Endothelial cell (in vitro differentiated cells): Measurements from ENCODE around the gene COL26A1. TPM values are rescaled to one million over a fixed set of nuclear protein-coding genes. Genes with fewer than 3 reads are reported as not detected.

Source experiments
- DNase-seq: peaks from one replicate; pipeline ENCODE4 v3.0.0; 2021; ENCODE audit warnings: low spot score
- H3K27ac Mint-ChIP-seq: one replicate; pipeline ENCODE4 v1.8.0; 2021; ENCODE audit warnings: mixed read lengths, inconsistent platforms; ENCODE audit not compliant: unreplicated experiment
- H3K27me3 Mint-ChIP-seq: one replicate; pipeline ENCODE4 v1.8.0; 2021; ENCODE audit warnings: mild to moderate bottlenecking, moderate library complexity, mixed read lengths, inconsistent platforms; ENCODE audit not compliant: unreplicated experiment
- H3K36me3 Mint-ChIP-seq: one replicate; pipeline ENCODE4 v1.8.0; 2021; ENCODE audit warnings: mild to moderate bottlenecking, low read depth, mixed read lengths, inconsistent platforms; ENCODE audit not compliant: unreplicated experiment
- H3K4me1 Mint-ChIP-seq: one replicate; pipeline ENCODE4 v1.8.0; 2021; ENCODE audit warnings: mild to moderate bottlenecking, mixed read lengths, inconsistent platforms; ENCODE audit not compliant: unreplicated experiment
- H3K4me3 Mint-ChIP-seq: one replicate; pipeline ENCODE4 v1.8.0; 2021; ENCODE audit warnings: mild to moderate bottlenecking, mixed read lengths, inconsistent platforms; ENCODE audit not compliant: unreplicated experiment
- H3K9me3 Mint-ChIP-seq: one replicate; pipeline ENCODE4 v1.8.0; 2021; ENCODE audit warnings: mixed read lengths, inconsistent platforms; ENCODE audit not compliant: unreplicated experiment
- CTCF ChIP-seq: fragments of 200-600 bp; sonication (generic); IDR thresholded peaks from one replicate; pipeline ENCODE4 v1.5.0; 2021; ENCODE audit warnings: antibody characterized with exemption; ENCODE audit not compliant: unreplicated experiment
- total RNA-seq: library from RNA; stranded (reverse); fragmentation: NEBNext Ultra II Directional; extraction: Animal tissue kit (Norgen Biotek cat#: 25700); gene quantifications from one replicate; pipeline ENCODE4 v1.2.1, GENCODE V29; 2021; ENCODE audit not compliant: unreplicated experiment

COL26A1 gene
- total RNA-seq, 1 donor from 2014 or later = 6.1 TPM

- Mint-ChIP-seq H3K4me3 (no peak overlapping the region), H3K4me1 (peaks cover 2% of the 10 kb centered on the region), H3K9me3 (no peaks in the 10 kb centered on the region), H3K36me3 (no peaks in the 10 kb centered on the region), H3K27ac (no peak overlapping the region), H3K27me3 (no peaks in the 10 kb centered on the region)
- DNase-seq = no peak
- TF ChIP-seq CTCF = no peak
Observed at GRCh38 chr7:101539784-101540183, 177.1 kb downstream of the COL26A1 start.

GRCh38 chr7:101542527-101543241, 180.0 kb downstream of the COL26A1 start:
- Mint-ChIP-seq H3K36me3 (no peaks in the 10 kb centered on the region), H3K27ac (no peak overlapping the region), H3K27me3 (no peaks in the 10 kb centered on the region), H3K9me3 (no peaks in the 10 kb centered on the region), H3K4me1 (peaks cover 2% of the 10 kb centered on the region), H3K4me3 (no peak overlapping the region)
- TF ChIP-seq CTCF = peak; percentile 99
- peak; percentile 85 for DNase-seq

GRCh38 chr7:101543242-101543766, 180.6 kb downstream of the COL26A1 start:
- no peak for TF ChIP-seq CTCF
- no peak overlapping the region for H3K27ac Mint-ChIP-seq
- no peak overlapping the region for H3K4me3 Mint-ChIP-seq
- no peaks in the 10 kb centered on the region for H3K27me3 Mint-ChIP-seq
- no peaks in the 10 kb centered on the region for H3K9me3 Mint-ChIP-seq
- DNase-seq = no peak
- H3K4me1 Mint-ChIP-seq = peaks cover 2% of the 10 kb centered on the region
- H3K36me3 Mint-ChIP-seq = no peaks in the 10 kb centered on the region

- H3K9me3 Mint-ChIP-seq = no peaks in the 10 kb centered on the region
- H3K27me3 Mint-ChIP-seq = peaks cover 1% of the 10 kb centered on the region
- H3K36me3 Mint-ChIP-seq = no peaks in the 10 kb centered on the region
- peaks cover 2% of the 10 kb centered on the region for H3K4me1 Mint-ChIP-seq
- H3K4me3 Mint-ChIP-seq = no peak overlapping the region
- no peak for TF ChIP-seq CTCF
- no peak overlapping the region for H3K27ac Mint-ChIP-seq
- no peak for DNase-seq
Observed at GRCh38 chr7:101543846-101544245, 181.2 kb downstream of the COL26A1 start.

GRCh38 chr7:101545441-101546190, 182.9 kb downstream of the COL26A1 start:
- H3K27me3 Mint-ChIP-seq = peaks cover 1% of the 10 kb centered on the region
- DNase-seq = no peak
- no peaks in the 10 kb centered on the region for H3K36me3 Mint-ChIP-seq
- no peak overlapping the region for H3K27ac Mint-ChIP-seq
- no peaks in the 10 kb centered on the region for H3K4me1 Mint-ChIP-seq
- TF ChIP-seq CTCF = no peak
- no peaks in the 10 kb centered on the region for H3K9me3 Mint-ChIP-seq
- H3K4me3 Mint-ChIP-seq = no peak overlapping the region
